Epithelial cell of esophagus (primary cell): ENCODE results near the gene TCF7L1.
"Not testable (repeated sequence)": the region's sequence is repeated elsewhere in the genome, so short reads cannot be mapped to it uniquely, and the experiment has no call there.

Source experiments
- DNase-seq: peaks from one replicate; pipeline ENCODE4 v3.0.0; 2010; ENCODE audit warnings: low read depth
- H3K4me3 ChIP-seq: 2 replicates; pipeline ENCODE4 v1.5.1; 2011; ENCODE audit warnings: mild to moderate bottlenecking, low read length, control low read depth
- CTCF ChIP-seq: IDR thresholded peaks from 2 replicates; pipeline ENCODE4 v1.5.1; 2011; ENCODE audit warnings: low read depth, mild to moderate bottlenecking, low read length, control low read depth, inconsistent platforms; ENCODE audit not compliant: insufficient read depth; ENCODE audit errors: missing control alignments

The TCF7L1 gene

DNA sequence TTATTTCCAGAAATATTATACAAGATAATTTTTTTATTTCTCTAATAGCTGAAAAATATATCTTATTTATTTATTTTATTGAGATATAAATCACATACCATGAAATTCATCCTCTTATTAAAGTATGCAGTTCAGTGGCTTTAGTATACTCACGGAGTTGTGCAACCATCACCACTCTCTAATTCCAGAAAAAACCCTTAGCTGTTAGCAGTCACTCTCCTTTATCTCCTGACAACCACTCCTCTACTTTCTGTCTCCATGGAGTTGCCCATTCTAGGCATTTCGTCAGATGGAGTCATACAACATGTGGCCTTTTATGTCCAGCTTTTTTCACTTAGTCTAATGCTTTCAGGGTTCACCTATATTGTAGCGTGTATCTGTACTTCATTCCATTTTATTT is 66.5 kb downstream of the TCF7L1 start:
- DNase-seq = no peak
- no peak for TF ChIP-seq CTCF
- no peak overlapping the region for H3K4me3 ChIP-seq

DNA sequence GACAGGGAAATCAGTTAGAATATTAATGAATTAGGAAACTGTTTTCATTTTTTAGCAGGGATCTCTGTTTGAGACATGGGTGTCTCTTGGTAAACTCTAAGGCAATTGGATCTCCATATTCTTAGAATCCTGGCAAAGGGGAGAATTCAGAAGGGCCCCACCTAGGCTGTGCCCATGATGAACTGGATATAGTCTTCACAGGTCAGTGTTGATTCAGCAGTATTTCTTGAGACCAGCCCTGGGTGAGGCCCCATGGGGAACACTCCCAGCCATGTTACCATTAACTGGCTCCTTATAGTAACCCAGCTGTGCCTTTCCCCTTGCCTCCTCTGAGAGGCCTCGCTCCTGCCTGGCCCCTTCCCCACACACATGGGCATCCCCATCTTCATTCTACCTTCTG is 76.7 kb downstream of the TCF7L1 start:
- no peak for TF ChIP-seq CTCF
- DNase-seq = no peak
- H3K4me3 ChIP-seq = no peak overlapping the region

DNA sequence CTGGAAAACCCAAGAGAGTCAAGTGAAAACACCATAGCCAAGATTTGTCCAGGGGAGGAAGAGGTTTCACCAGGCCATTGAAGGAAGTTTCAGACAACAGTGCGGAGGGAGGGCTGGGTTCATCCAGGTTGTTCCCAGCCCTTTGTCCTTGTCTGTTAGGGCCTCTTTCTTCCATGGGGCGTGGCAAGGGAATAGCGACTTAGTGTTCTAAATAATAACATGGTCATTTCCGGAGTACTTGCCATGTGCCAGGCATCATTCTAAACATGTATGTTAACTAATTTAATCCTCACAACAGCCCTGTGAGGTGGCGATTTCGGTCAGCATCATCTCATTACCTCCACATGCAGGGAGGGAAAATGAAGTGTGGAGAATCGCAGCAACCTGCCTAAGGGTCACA is 77.3 kb downstream of the TCF7L1 start:
- no peak for TF ChIP-seq CTCF
- no peak for DNase-seq
- H3K4me3 ChIP-seq = no peak overlapping the region

DNA sequence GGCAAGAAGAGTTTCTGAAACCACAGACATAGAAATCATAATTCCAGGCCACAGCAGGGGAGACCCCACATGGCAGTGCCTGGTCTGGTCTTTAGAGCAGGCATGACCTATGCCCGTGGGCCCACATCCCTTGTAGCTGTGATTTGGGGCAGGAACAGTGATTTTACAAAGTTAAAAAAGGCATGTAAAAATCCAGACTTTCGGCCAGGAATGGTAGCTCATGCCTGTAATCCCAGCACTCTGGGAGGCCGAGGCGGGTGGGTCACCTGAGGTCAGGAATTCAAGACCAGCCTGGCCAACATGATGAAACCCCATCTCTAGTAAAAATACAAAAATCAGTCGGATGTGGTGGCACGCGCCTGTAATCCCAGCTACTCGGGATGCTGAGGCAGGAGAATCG is 78.4 kb downstream of the TCF7L1 start:
- DNase-seq, H3K4me3 ChIP-seq: not testable (repeated sequence)

DNA sequence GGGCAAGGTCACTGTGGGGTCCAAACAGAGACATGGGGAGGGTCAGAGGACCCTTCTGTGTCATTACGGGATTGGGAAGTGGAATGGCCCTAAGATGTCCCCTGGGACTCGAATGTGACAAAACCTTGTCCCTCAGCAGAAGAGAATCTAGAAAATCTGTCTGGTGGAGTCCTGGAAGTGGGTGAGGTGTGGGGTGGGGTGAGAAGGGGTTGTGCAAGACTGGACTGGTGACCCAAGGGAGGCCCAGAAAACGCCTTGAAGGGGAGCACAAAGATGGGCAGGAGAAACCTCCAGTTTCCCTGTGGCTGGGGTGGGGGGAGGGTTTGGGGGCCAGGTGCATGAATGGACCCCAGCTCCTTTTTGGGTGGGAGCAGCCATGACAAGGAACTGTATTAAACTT is 79.6 kb downstream of the TCF7L1 start:
- H3K4me3 ChIP-seq = no peak overlapping the region
- no peak for TF ChIP-seq CTCF
- DNase-seq = no peak

- DNase-seq = no peak
- no peak for TF ChIP-seq CTCF
- no peak overlapping the region for H3K4me3 ChIP-seq
These were observed 80.2 kb downstream of the TCF7L1 start for GRCh38 chr2:85213404-85213803.

DNA sequence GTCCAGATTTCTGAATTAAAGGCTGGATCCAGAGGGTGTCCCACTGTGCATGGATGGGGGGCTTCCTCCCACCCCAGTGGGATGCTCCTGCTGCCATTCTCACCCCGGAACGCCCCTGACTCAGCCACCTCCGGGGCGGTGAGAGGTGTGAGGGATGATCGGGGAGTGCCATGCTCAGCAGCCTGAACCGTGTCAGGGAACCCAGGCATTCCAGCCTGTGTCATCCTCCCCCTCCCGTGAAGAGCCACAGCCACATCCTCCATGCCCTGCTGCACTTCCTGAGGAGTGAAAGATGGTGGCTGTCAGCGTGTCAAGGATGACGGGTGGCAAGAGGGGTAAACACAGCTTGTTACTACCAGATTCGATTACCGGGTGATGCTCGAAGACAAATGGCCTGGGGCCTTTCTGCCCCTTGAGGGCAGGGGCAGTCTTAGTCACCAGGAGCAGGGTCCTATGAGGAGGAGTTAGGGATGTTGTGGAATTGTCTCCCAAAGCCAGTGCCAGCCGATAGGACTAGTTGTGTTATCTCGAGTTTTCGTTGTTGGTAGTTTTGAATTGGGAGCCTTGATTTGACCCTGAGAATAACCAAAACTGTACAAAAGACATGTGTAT is 80.8 kb downstream of the TCF7L1 start:
- no peak for TF ChIP-seq CTCF
- no peak for DNase-seq
- H3K4me3 ChIP-seq = no peak overlapping the region
